ENCODE results near the gene CLDN2. TPM values are rescaled to one million over a fixed set of nuclear protein-coding genes. Genes with fewer than 3 reads are reported as not detected.
A peak's percentile ranks its signal among the peaks of the same experiment; 100 is the strongest.

Gene CLDN2
- polyA plus RNA-seq, 1 experiment: 0.04 TPM

DNA sequence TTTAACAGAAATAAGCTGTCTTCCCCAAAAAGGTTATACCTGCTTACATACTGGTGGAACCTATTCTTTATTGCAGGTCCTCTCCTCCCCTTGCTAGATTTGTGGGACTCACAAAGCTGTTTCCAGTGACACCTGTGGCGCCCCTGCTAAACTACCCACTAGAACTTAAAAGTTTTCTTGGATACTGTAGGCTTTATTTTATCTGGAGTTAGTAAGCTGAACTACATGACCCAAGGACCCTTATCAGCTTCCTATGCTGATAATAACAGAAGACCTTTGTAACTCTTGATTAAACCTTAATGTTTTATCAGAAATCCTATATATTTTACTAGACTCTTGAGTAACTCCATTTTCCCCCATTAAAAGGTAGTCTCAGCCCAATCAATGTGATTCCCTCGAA is 32.3 kb downstream of the CLDN2 start:
- Histone ChIP-seq H3K27me3 (ENCODE audit: control insufficient read depth, insufficient read depth, low read length) (no peaks in the 10 kb centered on the region), H3K4me3 (ENCODE audit: low read depth, low read length) (no peak overlapping the region), H3K27ac (ENCODE audit: low read depth, low read length) (no peak overlapping the region), H3K9me3 (ENCODE audit: control insufficient read depth, insufficient read depth, low read length) (no peaks in the 10 kb centered on the region)
- ChIA-PET POLR2A (no interaction called here), CTCF (interaction anchor here (0.9 to 1.0 kb wide), 4 partner anchors 9 to 59 kb away, joined by 3 to 4 read pairs (median 4); no protein-coding TSS in a partner anchor)
- no peak for DNase-seq (ENCODE audit: low read depth, low spot score)
- TF ChIP-seq, protein P1, sequence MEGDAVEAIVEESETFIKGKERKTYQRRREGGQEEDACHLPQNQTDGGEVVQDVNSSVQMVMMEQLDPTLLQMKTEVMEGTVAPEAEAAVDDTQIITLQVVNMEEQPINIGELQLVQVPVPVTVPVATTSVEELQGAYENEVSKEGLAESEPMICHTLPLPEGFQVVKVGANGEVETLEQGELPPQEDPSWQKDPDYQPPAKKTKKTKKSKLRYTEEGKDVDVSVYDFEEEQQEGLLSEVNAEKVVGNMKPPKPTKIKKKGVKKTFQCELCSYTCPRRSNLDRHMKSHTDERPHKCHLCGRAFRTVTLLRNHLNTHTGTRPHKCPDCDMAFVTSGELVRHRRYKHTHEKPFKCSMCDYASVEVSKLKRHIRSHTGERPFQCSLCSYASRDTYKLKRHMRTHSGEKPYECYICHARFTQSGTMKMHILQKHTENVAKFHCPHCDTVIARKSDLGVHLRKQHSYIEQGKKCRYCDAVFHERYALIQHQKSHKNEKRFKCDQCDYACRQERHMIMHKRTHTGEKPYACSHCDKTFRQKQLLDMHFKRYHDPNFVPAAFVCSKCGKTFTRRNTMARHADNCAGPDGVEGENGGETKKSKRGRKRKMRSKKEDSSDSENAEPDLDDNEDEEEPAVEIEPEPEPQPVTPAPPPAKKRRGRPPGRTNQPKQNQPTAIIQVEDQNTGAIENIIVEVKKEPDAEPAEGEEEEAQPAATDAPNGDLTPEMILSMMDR (IDR thresholded peaks at IDR 0.05; ENCODE audit: low read depth, low read length): no peak

DNA sequence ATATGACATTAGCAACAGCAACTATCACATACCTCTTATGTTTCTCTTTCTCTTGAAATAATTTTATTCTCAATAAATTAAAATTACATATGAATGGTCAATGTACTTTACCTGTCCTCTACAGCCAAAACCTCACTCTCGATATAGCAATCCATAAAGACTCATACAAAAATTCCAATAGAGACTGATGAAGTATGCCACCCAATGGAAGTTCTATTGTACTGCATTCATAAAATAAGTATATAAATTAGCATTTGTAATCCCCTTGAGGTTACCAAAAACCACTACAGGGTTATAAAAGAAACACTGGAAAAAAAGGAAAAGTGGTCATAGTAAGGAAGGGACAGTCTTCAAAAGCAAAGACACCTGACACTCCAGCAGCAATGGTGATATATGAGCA is 32.8 kb downstream of the CLDN2 start:
- DNase-seq (ENCODE audit: low read depth, low spot score): no peak
- no peaks in the 10 kb centered on the region for H3K27me3 ChIP-seq (ENCODE audit: control insufficient read depth, insufficient read depth, low read length)
- TF ChIP-seq, protein P1 (IDR thresholded peaks at IDR 0.05; ENCODE audit: low read depth, low read length): peak; percentile 48
- ChIA-PET POLR2A (no interaction called here), CTCF (interaction anchor here (0.9 to 1.6 kb wide), 5 partner anchors 9 to 59 kb away, joined by 3 to 5 read pairs (median 4); no protein-coding TSS in a partner anchor)
- no peak overlapping the region for H3K27ac ChIP-seq (ENCODE audit: low read depth, low read length)
- no peaks in the 10 kb centered on the region for H3K9me3 ChIP-seq (ENCODE audit: control insufficient read depth, insufficient read depth, low read length)
- no peak overlapping the region for H3K4me3 ChIP-seq (ENCODE audit: low read depth, low read length)

DNA sequence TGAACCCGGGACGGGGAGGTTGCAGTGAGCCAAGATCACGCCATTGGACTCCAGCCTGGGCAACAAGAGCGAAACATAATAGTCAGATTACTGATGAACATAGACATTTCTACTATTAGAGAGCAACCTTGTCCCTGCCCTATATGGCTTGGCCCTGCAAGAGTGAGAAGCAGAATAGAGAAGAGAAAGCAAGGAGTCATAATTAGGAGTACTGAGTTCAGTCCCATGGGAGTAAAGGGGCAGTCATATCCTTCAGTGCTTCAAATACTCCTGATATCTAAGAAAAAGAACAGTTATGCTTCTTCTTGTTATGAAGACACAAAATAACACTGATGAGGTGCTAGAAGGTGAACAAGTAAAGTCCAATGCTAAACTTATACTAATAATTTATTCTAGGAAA is 33.8 kb downstream of the CLDN2 start:
- Histone ChIP-seq H3K9me3 (ENCODE audit: control insufficient read depth, insufficient read depth, low read length) (no peaks in the 10 kb centered on the region), H3K27ac (ENCODE audit: low read depth, low read length) (no peak overlapping the region), H3K27me3 (ENCODE audit: control insufficient read depth, insufficient read depth, low read length) (no peaks in the 10 kb centered on the region), H3K4me3 (ENCODE audit: low read depth, low read length) (no peak overlapping the region)
- TF ChIP-seq, protein P1 (IDR thresholded peaks at IDR 0.05; ENCODE audit: low read depth, low read length): no peak
- POLR2A ChIA-PET: no interaction called here
- CTCF ChIA-PET: interaction anchor here (0.5 to 1.6 kb wide), 4 partner anchors 22 to 74 kb away, joined by 3 to 5 read pairs (median 4); no protein-coding TSS in a partner anchor
- no peak for DNase-seq (ENCODE audit: low read depth, low spot score)

DNA sequence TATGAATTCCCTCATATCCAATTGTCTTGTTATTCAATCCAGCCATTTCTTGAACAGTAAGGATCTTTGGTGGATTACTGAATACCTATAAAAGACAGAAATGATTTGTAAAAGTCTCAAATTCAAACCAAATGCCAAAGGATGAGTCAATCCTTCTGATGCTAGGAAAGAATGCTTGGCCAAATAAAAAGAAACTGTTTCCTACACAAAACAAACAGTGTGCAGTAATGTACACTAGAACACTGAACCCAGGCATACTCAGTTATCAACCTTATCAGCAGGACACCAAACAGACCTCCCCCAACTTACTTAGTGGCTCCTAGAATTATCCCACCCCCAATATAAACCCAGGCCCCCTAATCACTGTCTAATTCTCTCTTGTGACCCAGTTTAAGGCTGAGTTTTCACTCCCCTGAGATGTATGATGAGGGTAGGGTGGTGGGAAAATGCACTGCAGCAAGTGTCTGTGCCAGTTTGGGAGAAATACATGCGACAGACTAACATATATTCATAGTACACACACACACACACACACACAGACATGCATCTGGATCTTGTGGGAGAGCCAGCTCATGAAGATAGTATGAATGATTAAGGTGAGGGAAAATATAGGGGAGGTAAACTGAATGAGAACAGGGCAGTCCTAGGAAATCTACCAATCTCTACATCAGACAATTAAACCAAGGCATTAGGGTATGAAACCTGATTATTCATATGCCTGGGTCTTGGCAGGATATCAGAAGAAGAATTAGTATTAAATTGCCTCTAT is 35.0 kb downstream of the CLDN2 start:
- Histone ChIP-seq H3K9me3 (ENCODE audit: control insufficient read depth, insufficient read depth, low read length) (no peaks in the 10 kb centered on the region), H3K27ac (ENCODE audit: low read depth, low read length) (no peak overlapping the region), H3K27me3 (ENCODE audit: control insufficient read depth, insufficient read depth, low read length) (no peaks in the 10 kb centered on the region), H3K4me3 (ENCODE audit: low read depth, low read length) (no peak overlapping the region)
- POLR2A ChIA-PET: no interaction called here
- TF ChIP-seq, protein P1 (IDR thresholded peaks at IDR 0.05; ENCODE audit: low read depth, low read length): no peak
- no peak for DNase-seq (ENCODE audit: low read depth, low spot score)
- CTCF ChIA-PET: interaction anchor here (1.1 kb wide), 2 partner anchors 57 to 60 kb away, joined by 3 to 4 read pairs; no protein-coding TSS in a partner anchor

DNA sequence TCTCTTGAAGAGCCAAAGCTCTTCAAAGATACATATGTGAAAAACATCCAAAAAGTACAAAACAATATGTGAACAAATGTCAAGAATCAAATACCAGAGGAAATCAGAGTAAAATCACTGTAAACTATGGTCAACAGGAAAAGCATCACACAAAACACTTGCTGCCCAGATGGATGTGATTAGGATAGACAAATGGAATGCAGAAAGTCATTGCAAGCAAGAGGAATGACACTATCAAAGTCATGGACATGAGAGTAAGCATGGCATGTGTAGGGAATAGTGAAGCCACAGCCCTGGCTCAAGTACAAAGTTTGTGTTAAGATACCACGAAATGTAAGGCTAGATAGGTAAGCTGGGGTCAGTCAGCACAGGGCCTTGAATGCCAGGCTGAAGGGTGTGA is 37.7 kb downstream of the CLDN2 start:
- DNase-seq (ENCODE audit: low read depth, low spot score): no peak
- CTCF ChIA-PET: interaction anchor here (0.9 to 1.2 kb wide), 2 partner anchors 60 to 63 kb away, joined by 3 to 4 read pairs; no protein-coding TSS in a partner anchor
- POLR2A ChIA-PET: no interaction called here

More for the DNA sequence above, 37.7 kb downstream of the CLDN2 start:
- Histone ChIP-seq H3K27ac (ENCODE audit: low read depth, low read length) (no peak overlapping the region), H3K9me3 (ENCODE audit: control insufficient read depth, insufficient read depth, low read length) (no peaks in the 10 kb centered on the region), H3K27me3 (ENCODE audit: control insufficient read depth, insufficient read depth, low read length) (no peaks in the 10 kb centered on the region), H3K4me3 (ENCODE audit: low read depth, low read length) (no peak overlapping the region)
- TF ChIP-seq, protein P1 (IDR thresholded peaks at IDR 0.05; ENCODE audit: low read depth, low read length): no peak
